PC-3 (cell line): ENCODE measurements around the gene ALX3. TPM values are rescaled to one million over a fixed set of nuclear protein-coding genes. Genes with fewer than 3 reads are reported as not detected.

Experiments used
- ATAC-seq: fragments of 200-7000 bp; cut with Tn5 transposase; 2 replicates; pipeline ENCODE4 v1.9.1; 2020; ENCODE audit warnings: mild to moderate bottlenecking, moderate library complexity
- BruUV-seq: library from RNA; stranded (reverse); fragments of 400-500 nt; replicated peaks from 2 replicates; lab custom pipeline; 2021; lab: Mats Ljungman, UMichigan
- CTCF ChIA-PET: fragments of 300-600 bp; sonication (Branson Sonifier 250); formaldehyde crosslinking; loops from one replicate; lab custom pipeline; 2022; ENCODE audit warnings: antibody characterized with exemption; lab: Charles Lee
- POLR2A ChIA-PET: fragments of 300-600 bp; sonication (Branson Sonifier 250); formaldehyde crosslinking; loops from one replicate; lab custom pipeline; 2022; ENCODE audit warnings: antibody characterized with exemption; ENCODE audit not compliant: unreplicated experiment; lab: Charles Lee
- DNase-seq: peaks from one replicate; pipeline ENCODE4 v3.0.0-alpha.2; 2015
- H2AFZ ChIP-seq: fragments of 300-600 bp; sonication (generic); 2 replicates; pipeline ENCODE4 v1.6.0; 2016; ENCODE audit warnings: antibody characterized with exemption, low read length
- H3F3A ChIP-seq: fragments of 300-600 bp; sonication (generic); one replicate; pipeline ENCODE4 v1.6.0; 2017; ENCODE audit warnings: antibody characterized with exemption, low read length, control low read depth, mild to moderate bottlenecking; ENCODE audit not compliant: unreplicated experiment
- H3K27ac ChIP-seq: fragments of 300-600 bp; sonication (generic); 2 replicates; pipeline ENCODE4 v1.5.1; 2016; ENCODE audit warnings: mild to moderate bottlenecking, low read length
- H3K27me3 ChIP-seq: fragments of 300-600 bp; sonication (generic); 2 replicates; pipeline ENCODE4 v1.6.1; 2016; ENCODE audit warnings: low read length, mixed read lengths
- H3K36me3 ChIP-seq: fragments of 300-600 bp; sonication (generic); 2 replicates; pipeline ENCODE4 v1.6.1; 2016; ENCODE audit warnings: low read depth, mixed run types, low read length, mixed read lengths
- H3K4me1 ChIP-seq: fragments of 300-600 bp; sonication (generic); 2 replicates; pipeline ENCODE4 v1.5.1; 2016; ENCODE audit warnings: low read length; ENCODE audit not compliant: insufficient read depth
- H3K4me2 ChIP-seq: fragments of 300-600 bp; sonication (generic); 2 replicates; pipeline ENCODE4 v1.6.0; 2016; ENCODE audit warnings: low read length
- H3K4me3 ChIP-seq: fragments of 300-600 bp; sonication (generic); 2 replicates; pipeline ENCODE4 v1.5.1; 2016; ENCODE audit warnings: mild to moderate bottlenecking, low read length, mixed read lengths
- H3K79me2 ChIP-seq: fragments of 300-600 bp; sonication (generic); 2 replicates; pipeline ENCODE4 v1.6.1; 2017; ENCODE audit warnings: low read length, mixed read lengths
- H3K9ac ChIP-seq: fragments of 300-600 bp; sonication (generic); 2 replicates; pipeline ENCODE4 v1.6.0; 2016; ENCODE audit warnings: mild to moderate bottlenecking, low read length
- H3K9me2 ChIP-seq: fragments of 300-600 bp; sonication (generic); replicated peaks from 2 replicates; pipeline ENCODE4 v1.6.1; 2016; ENCODE audit warnings: mixed run types, low read length, mixed read lengths
- H3K9me3 ChIP-seq: fragments of 300-600 bp; sonication (generic); 2 replicates; pipeline ENCODE4 v1.6.1; 2016; ENCODE audit warnings: low read length, mixed read lengths
- H4K20me1 ChIP-seq: fragments of 300-600 bp; sonication (generic); 2 replicates; pipeline ENCODE4 v1.6.1; 2016; ENCODE audit warnings: low read length, mixed read lengths
- EZH2 ChIP-seq: fragments of 300-600 bp; sonication (generic); IDR thresholded peaks from one replicate; pipeline ENCODE4 v1.6.1; 2017; ENCODE audit warnings: antibody characterized with exemption, mild to moderate bottlenecking, low read length; ENCODE audit not compliant: unreplicated experiment
- EZH2phosphoT487 ChIP-seq: fragments of 300-600 bp; sonication (generic); IDR thresholded peaks from 2 replicates; pipeline ENCODE4 v1.6.1; 2018; ENCODE audit warnings: mild to moderate bottlenecking, antibody characterized with exemption, low read length, borderline replicate concordance
- intact Hi-C: fragments of 100-400 bp; cut with micrococcal nuclease; formaldehyde crosslinking; loops from 2 replicates; pipeline ENCODE4 v1.9.0; 2023
- total RNA-seq: library from RNA; depleted of rRNA; stranded (reverse); fragments of >200 nt; gene quantifications from 2 replicates; pipeline ENCODE4 v1.2.3, GENCODE V29; 2014
- TF ChIP-seq, protein P1 (sequence below): fragments of 300-600 bp; sonication (generic); conservative IDR thresholded peaks from 2 replicates; pipeline ENCODE4 v1.5.1; 2017; ENCODE audit warnings: antibody characterized with exemption, low read depth, mild to moderate bottlenecking, low read length

Gene ALX3
- total RNA-seq, 1 experiment from 2014 or later: not detected

DNA sequence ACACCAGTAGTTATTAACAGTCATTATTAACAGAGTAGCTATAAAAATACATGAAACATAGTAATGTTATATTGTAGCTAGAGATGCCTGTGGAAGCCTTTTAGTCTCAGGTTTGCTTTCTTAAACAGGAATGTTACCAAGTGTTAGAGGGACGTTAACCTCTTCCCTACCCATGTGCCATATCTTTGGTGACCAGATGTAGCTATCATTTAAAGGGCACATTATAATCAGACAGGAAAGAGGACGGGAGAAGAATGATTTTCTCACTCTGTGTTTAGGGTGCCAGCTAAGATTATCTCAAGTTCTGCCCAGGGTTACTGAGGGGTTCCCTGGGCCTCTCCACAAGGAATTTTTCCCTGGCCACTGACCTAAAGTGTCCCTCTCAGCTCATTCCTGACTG lies 20.9 kb upstream of the ALX3 start:
- Histone ChIP-seq H3K4me3 (no peak overlapping the region), H3K27ac (no peak overlapping the region), H3K4me2 (no peak overlapping the region), H3F3A (no peaks in the 10 kb centered on the region), H3K9ac (no peak overlapping the region), H3K9me3 (no peaks in the 10 kb centered on the region), H3K79me2 (no peaks in the 10 kb centered on the region), H4K20me1 (no peaks in the 10 kb centered on the region), H2AFZ (no peak overlapping the region), H3K36me3 (no peaks in the 10 kb centered on the region), H3K27me3 (0 out of 2 replicates have a peak, but pooled peaks cover 11% of the 10 kb centered on the region), H3K9me2 (no peaks in the 10 kb centered on the region), H3K4me1 (no peaks in the 10 kb centered on the region)
- BruUV-seq: no TSS peak
- ChIA-PET POLR2A (no interaction called here), CTCF (no interaction called here)
- TF ChIP-seq EZH2phosphoT487: no peak
- TF ChIP-seq, protein P1, sequence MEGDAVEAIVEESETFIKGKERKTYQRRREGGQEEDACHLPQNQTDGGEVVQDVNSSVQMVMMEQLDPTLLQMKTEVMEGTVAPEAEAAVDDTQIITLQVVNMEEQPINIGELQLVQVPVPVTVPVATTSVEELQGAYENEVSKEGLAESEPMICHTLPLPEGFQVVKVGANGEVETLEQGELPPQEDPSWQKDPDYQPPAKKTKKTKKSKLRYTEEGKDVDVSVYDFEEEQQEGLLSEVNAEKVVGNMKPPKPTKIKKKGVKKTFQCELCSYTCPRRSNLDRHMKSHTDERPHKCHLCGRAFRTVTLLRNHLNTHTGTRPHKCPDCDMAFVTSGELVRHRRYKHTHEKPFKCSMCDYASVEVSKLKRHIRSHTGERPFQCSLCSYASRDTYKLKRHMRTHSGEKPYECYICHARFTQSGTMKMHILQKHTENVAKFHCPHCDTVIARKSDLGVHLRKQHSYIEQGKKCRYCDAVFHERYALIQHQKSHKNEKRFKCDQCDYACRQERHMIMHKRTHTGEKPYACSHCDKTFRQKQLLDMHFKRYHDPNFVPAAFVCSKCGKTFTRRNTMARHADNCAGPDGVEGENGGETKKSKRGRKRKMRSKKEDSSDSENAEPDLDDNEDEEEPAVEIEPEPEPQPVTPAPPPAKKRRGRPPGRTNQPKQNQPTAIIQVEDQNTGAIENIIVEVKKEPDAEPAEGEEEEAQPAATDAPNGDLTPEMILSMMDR: no peak
- TF ChIP-seq EZH2: no peak
- intact Hi-C loops: no loop called here
- DNase-seq (no peak), ATAC-seq (no peak)

DNA sequence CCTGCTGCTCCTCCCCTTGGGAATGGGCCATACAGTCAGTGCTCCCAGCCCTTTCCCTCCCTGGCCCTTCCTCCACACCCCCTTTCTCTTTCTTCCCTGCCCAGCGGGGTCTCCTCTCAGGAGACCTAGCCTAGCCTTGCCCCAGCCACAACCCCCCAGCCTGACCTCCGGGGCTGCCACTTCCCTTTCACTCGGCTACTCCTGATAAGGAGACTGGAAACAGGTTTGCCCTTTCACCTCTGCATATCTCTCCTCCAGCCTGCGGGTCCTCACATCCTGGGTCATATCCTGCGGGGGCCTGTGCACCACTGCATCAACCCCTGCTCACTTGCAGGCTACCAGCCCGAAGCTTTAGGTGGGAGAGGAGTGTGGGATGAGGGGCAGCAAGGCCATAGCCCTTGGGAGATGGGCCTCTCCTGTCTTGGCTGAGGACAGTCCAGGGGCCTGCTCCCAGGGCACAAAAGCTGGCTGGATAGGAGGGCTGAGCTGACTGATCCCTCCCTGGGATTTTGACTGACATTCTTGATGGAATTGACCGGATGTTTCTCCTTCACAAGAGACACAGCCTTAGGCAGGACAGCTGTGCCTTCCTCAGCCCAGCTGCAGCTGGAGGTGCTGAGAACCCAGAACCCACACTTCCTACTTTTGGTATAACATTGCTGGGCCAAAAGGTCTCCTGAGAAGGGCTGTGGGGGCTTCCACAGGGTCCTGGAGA lies 19.2 kb upstream of the ALX3 start:
- Histone ChIP-seq H3K4me1 (no peaks in the 10 kb centered on the region), H3K27ac (no peak overlapping the region), H3K36me3 (no peaks in the 10 kb centered on the region), H3K4me3 (no peak overlapping the region), H2AFZ (no peak overlapping the region), H3K27me3 (0 out of 2 replicates have a peak, but pooled peaks cover 6% of the 10 kb centered on the region), H3K4me2 (no peak overlapping the region), H3K9me2 (no peaks in the 10 kb centered on the region), H3F3A (no peaks in the 10 kb centered on the region), H3K9me3 (no peaks in the 10 kb centered on the region), H3K9ac (no peak overlapping the region), H4K20me1 (no peaks in the 10 kb centered on the region), H3K79me2 (no peaks in the 10 kb centered on the region)
- TF ChIP-seq EZH2 (no peak), EZH2phosphoT487 (no peak)
- TF ChIP-seq, protein P1: no peak
- ATAC-seq (no peak), DNase-seq (no peak)
- intact Hi-C loops: loop anchor here (5.0 kb wide), 1 partner anchor 528 kb away; no protein-coding TSS in a partner anchor
- ChIA-PET POLR2A (no interaction called here), CTCF (no interaction called here)
- BruUV-seq: no TSS peak

DNA sequence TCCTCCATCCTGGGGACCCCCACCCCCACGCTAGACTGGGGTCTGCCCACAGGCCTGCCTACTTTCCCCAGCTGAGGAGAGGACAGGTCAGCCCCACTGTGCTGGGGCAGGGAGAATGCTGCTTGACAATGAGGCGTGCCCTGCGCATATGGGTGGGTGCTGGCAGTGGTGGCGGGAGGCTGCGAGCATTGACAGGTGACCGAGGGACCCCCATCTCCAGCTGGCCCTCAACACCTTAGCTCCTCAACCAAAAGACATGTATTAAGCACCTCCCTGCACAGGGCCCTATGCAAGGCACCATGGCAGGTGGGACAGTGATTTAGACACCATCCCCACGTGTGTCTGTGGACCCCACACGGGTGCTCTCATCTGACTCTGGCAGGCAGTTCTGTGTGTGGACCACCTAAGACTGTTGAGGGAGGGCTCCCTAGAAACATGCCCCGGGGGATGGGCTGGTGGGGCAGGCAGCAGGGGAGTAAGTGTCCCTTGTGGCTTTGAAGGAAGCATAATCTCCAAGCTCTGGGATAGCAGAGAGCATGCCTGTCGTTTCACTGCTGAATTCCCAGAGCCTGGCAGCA lies 18.4 kb upstream of the ALX3 start:
- H3K9me2 ChIP-seq: no peaks in the 10 kb centered on the region
- no TSS peak for BruUV-seq
- H3K9ac ChIP-seq: no peak overlapping the region
- H3K4me2 ChIP-seq: no peak overlapping the region
- no peaks in the 10 kb centered on the region for H3K36me3 ChIP-seq
- H3K27ac ChIP-seq: no peak overlapping the region
- DNase-seq: no peak
- no peaks in the 10 kb centered on the region for H4K20me1 ChIP-seq
- no peaks in the 10 kb centered on the region for H3K79me2 ChIP-seq
- 0 out of 2 replicates have a peak, but pooled peaks cover 5% of the 10 kb centered on the region for H3K27me3 ChIP-seq
- intact Hi-C loops: loop anchor here (1.0 to 5.0 kb wide), 3 partner anchors 17 to 528 kb away; no protein-coding TSS in a partner anchor
- H2AFZ ChIP-seq: no peak overlapping the region
- no peaks in the 10 kb centered on the region for H3K4me1 ChIP-seq
- no peak overlapping the region for H3K4me3 ChIP-seq
- CTCF ChIA-PET: interaction anchor here (0.7 kb wide), 1 partner anchor 15 kb away, joined by 3 read pairs; no protein-coding TSS in a partner anchor
- no peaks in the 10 kb centered on the region for H3F3A ChIP-seq
- no peaks in the 10 kb centered on the region for H3K9me3 ChIP-seq
- POLR2A ChIA-PET: no interaction called here
- ATAC-seq: no peak
- TF ChIP-seq EZH2: no peak
- TF ChIP-seq, protein P1: no peak
- no peak for TF ChIP-seq EZH2phosphoT487
